HG03565 (cell line): ENCODE results near the gene FBXO28.

Experiments
- ATAC-seq: cut with Tn5 transposase; IDR thresholded peaks from one replicate; pipeline ENCODE4 v1.9.1; 2021; ENCODE audit warnings: mild to moderate bottlenecking, moderate library complexity; ENCODE audit not compliant: unreplicated experiment

Gene FBXO28

GRCh38 chr1:224095339-224095738 lies 18.6 kb upstream of the FBXO28 start:
- ATAC-seq: no peak

GRCh38 chr1:224095867-224096266 lies 18.0 kb upstream of the FBXO28 start:
- no peak for ATAC-seq

DNA sequence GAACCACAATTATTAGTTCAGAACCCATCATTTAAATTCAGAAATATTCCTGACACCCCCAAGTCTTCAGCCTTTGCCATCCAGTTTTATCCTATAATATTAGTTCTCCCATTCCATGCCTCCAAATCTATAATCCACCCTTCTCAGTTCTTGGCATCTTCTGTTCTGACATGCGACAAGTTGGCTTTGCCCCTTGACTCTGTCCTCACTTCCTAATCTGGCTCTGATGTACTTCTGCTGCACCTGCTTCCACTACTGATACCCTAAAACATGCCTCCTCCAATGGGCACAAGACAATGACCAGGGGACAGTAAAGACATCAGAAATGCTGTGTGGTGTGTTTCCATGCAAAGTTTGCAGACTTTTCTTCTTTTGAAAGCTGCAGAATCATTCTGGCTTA lies 17.1 kb upstream of the FBXO28 start:
- ATAC-seq: no peak

DNA sequence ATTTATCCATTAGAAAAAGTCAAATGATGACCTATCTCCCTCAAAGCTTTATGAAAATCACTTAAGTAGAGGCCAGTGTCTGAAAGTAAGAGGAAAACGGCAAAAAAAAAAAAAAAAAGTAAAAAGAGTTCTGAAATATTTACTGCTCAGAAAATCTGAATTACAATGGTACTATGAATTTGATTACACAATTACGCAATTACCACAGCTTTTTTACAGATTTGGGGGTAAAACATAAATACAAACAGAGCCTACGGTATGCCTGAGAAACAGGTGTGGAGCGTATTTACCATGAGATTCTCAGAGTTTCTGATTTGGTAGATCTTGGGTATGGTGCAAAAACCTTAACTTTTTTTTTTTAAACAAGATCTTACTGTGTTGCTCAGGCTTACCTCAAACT lies 15.9 kb upstream of the FBXO28 start:
- ATAC-seq: no peak

GRCh38 chr1:224106568-224107281 lies 7.2 kb upstream of the FBXO28 start:
- ATAC-seq: peak; percentile 64

DNA sequence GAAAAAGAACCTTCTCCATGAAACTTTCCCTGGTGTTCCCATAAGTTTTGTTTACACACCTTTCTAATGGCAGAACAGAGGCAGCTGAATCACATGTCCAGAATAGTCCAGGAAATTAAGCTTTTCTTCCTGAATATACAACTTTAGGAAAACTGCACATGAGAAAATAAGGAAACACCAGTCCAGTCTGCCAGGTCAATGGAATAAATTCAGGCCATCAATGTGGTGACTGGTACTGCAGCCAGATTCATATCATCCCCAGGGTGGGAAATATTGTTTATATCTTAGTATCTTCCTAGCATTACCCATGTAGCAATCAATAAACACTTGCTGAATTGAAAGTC lies 6.7 kb upstream of the FBXO28 start:
- no peak for ATAC-seq

GRCh38 chr1:224108991-224109390 lies 4.9 kb upstream of the FBXO28 start:
- no peak for ATAC-seq

- no peak for ATAC-seq
Observed at GRCh38 chr1:224109981-224110380, 3.9 kb upstream of the FBXO28 start.

DNA sequence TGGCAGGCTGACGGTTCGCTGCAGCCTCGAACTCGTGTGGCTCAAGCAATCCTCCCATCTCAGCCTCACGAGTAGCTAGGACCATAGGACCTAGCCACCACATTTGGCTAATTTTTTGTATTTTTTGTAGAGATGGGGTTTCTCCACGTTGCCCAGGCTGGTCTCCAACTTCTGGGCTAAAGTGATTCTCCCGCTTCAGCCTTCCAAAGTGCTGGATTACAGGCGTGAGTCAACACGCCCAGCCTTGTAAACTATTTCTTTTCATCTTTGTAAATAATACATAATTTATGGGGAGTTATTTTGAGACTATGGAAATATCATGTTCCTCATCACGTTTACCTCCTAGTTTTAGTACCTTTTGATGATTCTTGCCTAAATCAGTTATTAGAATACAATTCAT lies 906 bp upstream of the FBXO28 start:
- ATAC-seq: no peak

DNA sequence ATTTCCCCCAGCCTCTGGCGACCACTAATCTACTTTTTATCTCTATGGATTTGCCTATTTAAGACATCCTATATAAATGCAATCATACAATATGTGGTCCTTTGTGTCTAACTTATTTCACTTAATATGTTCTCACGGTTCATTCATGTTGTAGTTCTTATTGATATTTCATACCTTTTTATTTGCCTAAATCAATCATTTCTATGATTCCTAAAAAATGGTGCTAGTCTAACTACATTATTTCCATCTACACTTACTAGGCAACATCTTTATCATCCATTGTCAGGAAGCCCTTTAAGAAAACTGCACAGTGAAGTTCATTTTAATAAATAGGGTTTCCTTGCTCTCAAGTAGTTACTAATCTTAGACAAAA lies 380 bp upstream of the FBXO28 start:
- ATAC-seq: no peak

DNA sequence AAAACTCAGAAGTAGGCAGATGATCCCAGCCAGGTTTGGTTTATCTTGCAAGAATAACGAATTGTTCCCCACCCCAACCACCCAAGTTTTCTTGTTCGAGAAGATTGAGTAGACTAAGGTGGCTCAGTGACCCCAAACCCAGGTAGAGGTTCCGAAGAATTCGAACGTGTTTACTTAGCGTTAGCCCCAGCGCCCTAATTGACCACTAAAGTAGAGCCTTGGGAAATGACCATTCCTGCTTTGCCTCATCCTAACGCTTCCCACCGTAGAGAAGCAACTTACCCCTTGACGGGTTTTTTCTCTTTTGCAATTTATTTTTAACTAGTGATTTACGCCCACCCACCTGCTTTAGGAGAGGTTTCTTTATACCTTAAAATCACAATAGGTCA lies 870 bp downstream of the FBXO28 start:
- ATAC-seq: no peak

- ATAC-seq: peak; percentile 49
Observed at GRCh38 chr1:224116131-224116530, 2.2 kb downstream of the FBXO28 start.

DNA sequence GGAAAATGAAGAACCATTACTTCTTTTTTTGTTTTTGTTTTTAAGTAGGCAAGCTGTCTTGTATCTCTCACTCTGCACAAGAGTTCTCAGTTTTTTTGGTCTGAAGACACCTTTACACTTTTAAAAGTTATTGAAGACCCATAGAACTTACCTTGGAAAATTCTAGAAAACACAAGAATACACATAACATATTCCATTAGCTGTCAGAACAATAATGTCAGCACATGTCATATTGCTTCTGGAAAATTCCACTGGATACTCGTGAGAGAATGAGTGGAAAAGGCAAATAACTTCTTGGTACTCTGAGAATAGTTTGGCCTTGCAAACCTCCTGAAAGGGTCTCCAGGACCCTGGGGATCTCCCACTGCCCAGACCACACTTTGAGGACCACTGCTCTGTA lies 4.8 kb downstream of the FBXO28 start:
- no peak for ATAC-seq

- no peak for ATAC-seq
Observed at GRCh38 chr1:224123136-224123535, 9.2 kb downstream of the FBXO28 start.

DNA sequence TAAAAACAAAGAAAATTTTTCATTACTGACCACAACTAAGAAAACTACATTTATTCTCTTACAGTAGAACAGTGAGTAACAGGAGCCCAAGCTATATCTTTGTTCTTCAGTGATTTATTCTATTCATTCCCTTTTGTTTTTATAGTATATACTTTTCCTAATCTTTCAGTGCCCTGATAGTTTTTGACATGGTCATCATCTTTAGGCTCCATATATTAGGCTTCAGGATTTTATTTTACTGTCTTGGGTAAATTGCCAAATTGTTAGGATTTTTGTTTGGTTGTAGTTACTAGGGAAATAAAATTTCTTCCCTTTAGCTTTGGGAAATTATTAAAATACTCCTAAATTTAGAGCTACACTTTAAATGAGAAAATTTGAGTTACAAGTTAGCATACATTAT lies 10.3 kb downstream of the FBXO28 start:
- ATAC-seq: no peak

GRCh38 chr1:224127925-224128819 lies 14.3 kb downstream of the FBXO28 start:
- ATAC-seq: no peak

GRCh38 chr1:224131253-224131652 lies 17.3 kb downstream of the FBXO28 start:
- ATAC-seq: no peak

- ATAC-seq: no peak
Observed at GRCh38 chr1:224132901-224133300, 19.0 kb downstream of the FBXO28 start.

- no peak for ATAC-seq
Observed at GRCh38 chr1:224133741-224134299, 19.9 kb downstream of the FBXO28 start.

DNA sequence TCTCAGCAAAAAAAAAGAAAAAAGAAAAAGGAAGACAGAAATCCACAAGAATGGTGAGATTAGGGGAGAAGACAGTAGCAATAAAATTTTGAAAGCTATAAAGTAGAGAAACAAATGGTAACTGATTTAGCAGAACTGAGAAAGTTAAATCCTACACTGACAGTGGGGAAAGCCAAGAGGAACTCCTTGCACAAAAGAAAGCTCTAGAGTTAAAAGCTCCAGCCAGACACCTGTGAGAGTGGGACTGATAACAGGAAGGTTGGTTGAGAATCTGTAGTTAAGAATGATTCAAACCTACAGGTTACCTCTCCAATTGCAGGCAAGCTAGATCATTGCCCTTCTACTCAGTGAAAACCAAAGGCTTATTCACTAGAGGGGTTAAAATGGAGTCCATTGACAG lies 23.6 kb downstream of the FBXO28 start:
- ATAC-seq: no peak

- ATAC-seq: no peak
Observed at GRCh38 chr1:224138198-224138597, 24.3 kb downstream of the FBXO28 start.

DNA sequence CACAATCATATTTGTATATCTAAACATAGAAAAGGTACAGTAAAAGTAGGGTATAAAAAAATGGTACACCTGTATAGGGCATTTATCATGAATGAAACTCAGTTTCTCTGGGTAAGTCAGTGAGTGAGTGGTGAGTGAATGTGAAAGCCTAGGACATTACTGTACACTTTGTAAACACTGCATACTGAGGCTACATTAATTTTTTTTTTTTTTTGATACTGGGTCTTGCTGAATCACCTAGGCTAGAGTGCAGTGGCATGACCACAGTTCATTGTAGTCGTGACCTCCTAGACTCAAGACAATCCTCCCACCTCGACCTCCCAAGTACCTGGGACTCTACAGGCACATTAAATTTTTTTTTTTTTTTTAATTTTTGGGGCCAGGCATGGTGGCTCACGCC lies 27.8 kb downstream of the FBXO28 start:
- no peak for ATAC-seq
